Mesothelial cell of epicardium (in vitro differentiated cells): ENCODE data around the gene NQO1. TPM values are rescaled to one million over a fixed set of nuclear protein-coding genes. Genes with fewer than 3 reads are reported as not detected.

ENCODE experiments used
- DNase-seq, 2 experiments: peaks; one replicate each; pipeline ENCODE4 v3.0.0; 2021; ENCODE audit warnings: low spot score in 2 of 2; ENCODE audit not compliant: unreplicated experiment in 2 of 2
- H3K27ac Mint-ChIP-seq: 2 replicates; pipeline ENCODE4 v1.8.0; 2021; ENCODE audit warnings: mixed read lengths
- H3K27me3 Mint-ChIP-seq: 2 replicates; pipeline ENCODE4 v1.8.0; 2021; ENCODE audit warnings: low read depth, mixed read lengths
- H3K36me3 Mint-ChIP-seq: 2 replicates; pipeline ENCODE4 v1.8.0; 2021; ENCODE audit warnings: mixed read lengths
- H3K4me1 Mint-ChIP-seq: 2 replicates; pipeline ENCODE4 v1.8.0; 2021; ENCODE audit warnings: mixed read lengths
- H3K4me3 Mint-ChIP-seq: 2 replicates; pipeline ENCODE4 v1.8.0; 2021; ENCODE audit warnings: mild to moderate bottlenecking, moderate library complexity, mixed read lengths
- H3K9me3 Mint-ChIP-seq: 2 replicates; pipeline ENCODE4 v1.8.0; 2021; ENCODE audit warnings: mixed read lengths
- total RNA-seq: library from RNA; stranded (reverse); gene quantifications from 3 replicates; pipeline ENCODE4 v1.2.1, GENCODE V29; 2021
- TF ChIP-seq, protein P1 (sequence below): fragments of 200-600 bp; sonication (generic); IDR thresholded peaks from one replicate; pipeline ENCODE4 v1.5.0; 2021; ENCODE audit warnings: antibody characterized with exemption; ENCODE audit not compliant: unreplicated experiment

NQO1 gene
- total RNA-seq, 1 donor from 2014 or later = 30.9 TPM

DNA sequence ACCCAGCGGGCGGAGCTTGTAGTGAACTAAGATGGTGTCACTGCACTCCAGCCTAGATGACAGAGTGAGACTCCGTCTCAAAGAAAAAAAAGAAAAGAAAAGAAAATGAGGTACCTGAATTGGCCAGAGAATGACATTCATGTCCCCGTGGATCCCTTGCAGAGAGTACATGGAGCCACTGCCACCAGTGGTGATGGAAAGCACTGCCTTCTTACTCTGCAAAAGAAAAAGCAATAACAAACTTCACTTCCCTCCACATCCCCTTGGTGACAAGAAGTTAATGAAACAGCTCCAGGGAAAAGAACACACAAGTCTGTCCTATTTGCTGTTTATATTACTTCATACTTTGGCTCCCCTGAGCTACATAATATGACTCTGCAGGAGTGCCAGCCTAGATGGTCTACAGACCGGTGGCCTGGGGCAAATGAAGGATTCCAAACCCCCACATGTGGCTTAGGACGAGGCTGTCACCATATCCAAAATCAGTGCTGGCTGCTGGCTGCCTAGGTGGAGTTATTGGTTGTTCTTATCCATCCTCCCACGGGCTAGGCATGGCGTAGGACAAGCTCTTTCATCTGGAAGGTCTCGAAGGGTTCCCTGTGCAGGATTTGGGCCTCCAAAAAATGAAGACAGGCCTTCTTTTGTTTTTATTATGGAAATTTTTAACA is 13.3 kb downstream of the NQO1 start:
- no peak for DNase-seq
- Mint-ChIP-seq H3K9me3 (no peaks in the 10 kb centered on the region), H3K4me1 (peaks cover 9% of the 10 kb centered on the region), H3K36me3 (peaks cover 29% of the 10 kb centered on the region), H3K27me3 (no peaks in the 10 kb centered on the region), H3K4me3 (no peak overlapping the region), H3K27ac (no peak overlapping the region)
- TF ChIP-seq, protein P1, sequence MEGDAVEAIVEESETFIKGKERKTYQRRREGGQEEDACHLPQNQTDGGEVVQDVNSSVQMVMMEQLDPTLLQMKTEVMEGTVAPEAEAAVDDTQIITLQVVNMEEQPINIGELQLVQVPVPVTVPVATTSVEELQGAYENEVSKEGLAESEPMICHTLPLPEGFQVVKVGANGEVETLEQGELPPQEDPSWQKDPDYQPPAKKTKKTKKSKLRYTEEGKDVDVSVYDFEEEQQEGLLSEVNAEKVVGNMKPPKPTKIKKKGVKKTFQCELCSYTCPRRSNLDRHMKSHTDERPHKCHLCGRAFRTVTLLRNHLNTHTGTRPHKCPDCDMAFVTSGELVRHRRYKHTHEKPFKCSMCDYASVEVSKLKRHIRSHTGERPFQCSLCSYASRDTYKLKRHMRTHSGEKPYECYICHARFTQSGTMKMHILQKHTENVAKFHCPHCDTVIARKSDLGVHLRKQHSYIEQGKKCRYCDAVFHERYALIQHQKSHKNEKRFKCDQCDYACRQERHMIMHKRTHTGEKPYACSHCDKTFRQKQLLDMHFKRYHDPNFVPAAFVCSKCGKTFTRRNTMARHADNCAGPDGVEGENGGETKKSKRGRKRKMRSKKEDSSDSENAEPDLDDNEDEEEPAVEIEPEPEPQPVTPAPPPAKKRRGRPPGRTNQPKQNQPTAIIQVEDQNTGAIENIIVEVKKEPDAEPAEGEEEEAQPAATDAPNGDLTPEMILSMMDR = no peak

DNA sequence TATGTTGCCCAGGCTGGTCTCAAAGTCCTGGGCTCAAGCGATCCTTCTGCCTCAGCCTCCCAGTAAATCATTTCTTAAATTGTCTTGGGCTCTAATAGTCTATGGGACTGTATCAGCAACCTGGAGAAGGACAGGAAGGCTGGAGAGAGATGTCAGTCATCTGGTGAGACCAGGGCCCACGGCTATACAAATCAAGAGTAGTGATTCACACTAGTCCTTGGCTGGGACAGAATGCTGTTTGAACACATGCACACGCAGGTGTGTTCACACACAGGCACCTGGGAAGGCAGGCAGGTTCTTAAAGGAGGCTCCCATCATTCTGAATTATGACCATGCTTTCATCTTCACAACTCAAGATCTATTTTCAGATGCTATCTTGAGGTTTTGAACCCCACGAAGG is 14.1 kb downstream of the NQO1 start:
- Mint-ChIP-seq H3K4me3 (no peak overlapping the region), H3K9me3 (no peaks in the 10 kb centered on the region), H3K27me3 (no peaks in the 10 kb centered on the region), H3K27ac (no peak overlapping the region), H3K36me3 (peaks cover 30% of the 10 kb centered on the region), H3K4me1 (peaks cover 7% of the 10 kb centered on the region)
- TF ChIP-seq, protein P1 = no peak
- no peak for DNase-seq

DNA sequence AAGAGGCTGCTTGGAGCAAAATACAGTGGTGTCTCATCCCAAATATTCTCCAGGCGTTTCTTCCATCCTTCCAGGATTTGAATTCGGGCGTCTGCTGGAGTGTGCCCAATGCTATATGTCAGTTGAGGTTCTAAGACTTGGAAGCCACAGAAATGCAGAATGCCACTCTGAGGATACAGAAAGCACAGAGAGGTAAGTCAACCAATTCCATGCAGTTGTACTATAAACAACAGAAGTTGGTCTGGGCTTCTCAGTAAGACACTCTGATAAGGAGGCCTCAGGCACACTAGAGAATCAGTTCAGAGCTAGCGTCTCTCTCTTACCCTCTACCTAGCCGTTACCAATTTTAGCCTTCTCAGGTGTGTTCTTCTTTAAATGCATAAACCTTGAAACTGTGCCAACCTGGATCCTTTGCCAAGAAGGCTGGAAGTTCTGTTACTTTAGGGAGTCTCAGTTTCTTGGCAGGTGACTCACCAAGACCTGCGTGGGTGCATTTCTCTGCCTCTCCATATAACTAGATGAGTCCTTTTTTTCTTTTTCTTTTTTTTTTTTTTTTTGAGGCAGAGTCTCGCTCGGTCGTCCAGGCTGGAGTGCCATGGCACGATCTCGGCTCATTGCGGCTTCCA is 15.1 kb downstream of the NQO1 start:
- TF ChIP-seq, protein P1 = no peak
- peaks cover 15% of the 10 kb centered on the region for H3K4me1 Mint-ChIP-seq
- H3K9me3 Mint-ChIP-seq = no peaks in the 10 kb centered on the region
- peak overlapping the region; percentile 47 for H3K27ac Mint-ChIP-seq
- peaks cover 25% of the 10 kb centered on the region for H3K36me3 Mint-ChIP-seq
- H3K27me3 Mint-ChIP-seq = no peaks in the 10 kb centered on the region
- H3K4me3 Mint-ChIP-seq = no peak overlapping the region
- no peak for DNase-seq

DNA sequence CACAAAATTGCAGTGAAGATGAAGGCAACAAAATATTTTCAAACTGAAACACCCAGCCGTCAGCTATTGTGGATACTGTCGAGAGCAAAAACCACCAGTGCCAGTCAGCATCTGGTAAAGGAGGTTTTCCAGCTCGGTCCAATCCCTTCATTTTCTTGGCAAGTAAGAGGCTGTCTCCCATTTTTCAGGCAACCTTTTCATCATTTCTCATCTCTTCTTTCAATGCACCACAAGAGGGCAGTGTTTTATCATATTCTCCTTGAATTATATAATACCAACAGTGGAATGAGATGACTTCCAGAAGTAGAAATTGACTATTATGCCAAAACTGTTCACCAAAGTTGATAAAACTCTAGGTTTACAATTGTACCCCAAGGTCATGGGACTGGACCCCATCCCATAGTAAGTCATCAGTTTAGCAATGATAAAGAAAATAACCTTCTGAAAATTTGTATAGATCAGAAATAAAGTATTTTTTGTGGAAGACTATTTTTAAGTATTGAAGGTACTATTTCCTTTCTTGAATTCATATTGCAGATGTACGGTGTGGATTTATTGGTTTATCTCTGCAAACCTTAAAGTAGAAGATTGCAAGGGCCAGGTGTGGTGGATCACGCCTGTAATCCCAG is 16.8 kb downstream of the NQO1 start:
- Mint-ChIP-seq H3K27ac (peak overlapping the region; percentile 62), H3K27me3 (no peaks in the 10 kb centered on the region), H3K4me3 (no peak overlapping the region), H3K36me3 (peaks cover 21% of the 10 kb centered on the region), H3K9me3 (no peaks in the 10 kb centered on the region), H3K4me1 (peaks cover 16% of the 10 kb centered on the region)
- DNase-seq = no peak
- TF ChIP-seq, protein P1 = peak; percentile 74

DNA sequence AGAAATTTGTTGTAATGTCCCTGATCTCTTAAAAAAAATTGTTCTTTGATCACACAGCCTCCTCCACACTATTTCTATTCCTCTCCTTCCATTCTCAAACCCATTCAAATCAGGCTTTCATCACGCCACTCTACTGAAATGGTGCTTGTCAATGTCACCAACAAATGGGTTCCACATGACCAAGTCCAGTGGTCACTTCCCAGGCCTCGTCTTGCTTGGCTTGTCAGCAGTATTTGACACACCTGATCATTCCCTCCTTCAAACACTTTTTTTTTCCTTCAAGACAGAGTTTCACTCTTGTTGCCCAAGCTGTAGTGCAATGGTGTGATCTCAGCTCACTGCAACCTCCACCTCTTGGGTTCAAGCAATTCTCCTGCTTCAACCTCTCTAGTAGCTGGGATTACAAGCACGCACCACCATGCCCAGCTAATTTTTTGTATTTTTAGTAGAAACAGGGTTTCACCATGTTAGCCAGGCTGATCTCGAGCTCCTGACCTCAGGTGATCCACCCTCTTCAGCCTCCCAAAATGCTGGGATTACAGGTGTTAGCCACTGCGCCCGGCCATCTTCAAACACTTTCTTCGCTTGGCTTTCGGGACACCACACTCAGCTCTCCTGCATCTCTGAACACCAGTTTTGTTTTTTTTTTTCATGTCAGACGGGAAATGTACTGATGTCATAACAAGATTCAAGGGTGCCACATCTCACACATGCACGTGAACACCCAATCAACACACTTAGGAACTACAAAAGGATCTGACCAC is 18.3 kb downstream of the NQO1 start:
- TF ChIP-seq, protein P1 = no peak
- no peak overlapping the region for H3K4me3 Mint-ChIP-seq
- no peaks in the 10 kb centered on the region for H3K9me3 Mint-ChIP-seq
- peaks cover 16% of the 10 kb centered on the region for H3K4me1 Mint-ChIP-seq
- peak overlapping the region; percentile 27 for H3K27ac Mint-ChIP-seq
- no peaks in the 10 kb centered on the region for H3K27me3 Mint-ChIP-seq
- no peak for DNase-seq
- H3K36me3 Mint-ChIP-seq = peaks cover 18% of the 10 kb centered on the region
